ENCODE data around the gene DLG3.
A peak's percentile ranks its signal among the peaks of the same experiment; 100 is the strongest.

DLG3 gene

GRCh38 chrX:70429759-70430158 lies 14.9 kb upstream of the DLG3 start:
- Histone ChIP-seq H3K4me2 (ENCODE audit: low read depth, low read length, poor library complexity, severe bottlenecking) (no peak overlapping the region), H3K9me2 (replicated peaks; ENCODE audit: low read depth, low read length) (no peaks in the 10 kb centered on the region), H3K9ac (ENCODE audit: low read depth, low read length, poor library complexity, severe bottlenecking) (no peak overlapping the region), H3K79me2 (ENCODE audit: insufficient read depth, low read length) (no peaks in the 10 kb centered on the region), H3K4me3 (ENCODE audit: low read length, poor library complexity, severe bottlenecking) (no peak overlapping the region), H3K36me3 (ENCODE audit: insufficient read depth, low read length) (no peaks in the 10 kb centered on the region), H3K9me3 (ENCODE audit: insufficient read depth, low read depth, low read length) (no peaks in the 10 kb centered on the region), H3K27me3 (ENCODE audit: insufficient read depth, low read length, poor library complexity, severe bottlenecking) (no peaks in the 10 kb centered on the region), H3F3A (ENCODE audit: low read depth) (no peaks in the 10 kb centered on the region), H4K20me1 (ENCODE audit: insufficient read depth, low read length, poor library complexity, severe bottlenecking) (no peaks in the 10 kb centered on the region), H2AFZ (ENCODE audit: low read length) (no peak overlapping the region), H3K4me1 (ENCODE audit: insufficient read depth, low read length, poor library complexity, severe bottlenecking) (peaks cover 5% of the 10 kb centered on the region)
- TF ChIP-seq EZH2phosphoT487 (IDR thresholded peaks at IDR 0.05; ENCODE audit: borderline replicate concordance) = no peak
- TF ChIP-seq, protein P1, sequence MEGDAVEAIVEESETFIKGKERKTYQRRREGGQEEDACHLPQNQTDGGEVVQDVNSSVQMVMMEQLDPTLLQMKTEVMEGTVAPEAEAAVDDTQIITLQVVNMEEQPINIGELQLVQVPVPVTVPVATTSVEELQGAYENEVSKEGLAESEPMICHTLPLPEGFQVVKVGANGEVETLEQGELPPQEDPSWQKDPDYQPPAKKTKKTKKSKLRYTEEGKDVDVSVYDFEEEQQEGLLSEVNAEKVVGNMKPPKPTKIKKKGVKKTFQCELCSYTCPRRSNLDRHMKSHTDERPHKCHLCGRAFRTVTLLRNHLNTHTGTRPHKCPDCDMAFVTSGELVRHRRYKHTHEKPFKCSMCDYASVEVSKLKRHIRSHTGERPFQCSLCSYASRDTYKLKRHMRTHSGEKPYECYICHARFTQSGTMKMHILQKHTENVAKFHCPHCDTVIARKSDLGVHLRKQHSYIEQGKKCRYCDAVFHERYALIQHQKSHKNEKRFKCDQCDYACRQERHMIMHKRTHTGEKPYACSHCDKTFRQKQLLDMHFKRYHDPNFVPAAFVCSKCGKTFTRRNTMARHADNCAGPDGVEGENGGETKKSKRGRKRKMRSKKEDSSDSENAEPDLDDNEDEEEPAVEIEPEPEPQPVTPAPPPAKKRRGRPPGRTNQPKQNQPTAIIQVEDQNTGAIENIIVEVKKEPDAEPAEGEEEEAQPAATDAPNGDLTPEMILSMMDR (conservative IDR thresholded peaks at IDR 0.05; ENCODE audit: low read length) = no peak

- Histone ChIP-seq H3K4me2 (ENCODE audit: low read depth, low read length, poor library complexity, severe bottlenecking) (peak overlapping the region; percentile 80), H3K9me2 (replicated peaks; ENCODE audit: low read depth, low read length) (no peaks in the 10 kb centered on the region), H3K79me2 (ENCODE audit: insufficient read depth, low read length) (no peaks in the 10 kb centered on the region), H3K36me3 (ENCODE audit: insufficient read depth, low read length) (no peaks in the 10 kb centered on the region), H3K4me1 (ENCODE audit: insufficient read depth, low read length, poor library complexity, severe bottlenecking) (peaks cover 5% of the 10 kb centered on the region), H4K20me1 (ENCODE audit: insufficient read depth, low read length, poor library complexity, severe bottlenecking) (no peaks in the 10 kb centered on the region), H3K27me3 (ENCODE audit: insufficient read depth, low read length, poor library complexity, severe bottlenecking) (no peaks in the 10 kb centered on the region), H3K9me3 (ENCODE audit: insufficient read depth, low read depth, low read length) (no peaks in the 10 kb centered on the region), H3F3A (ENCODE audit: low read depth) (no peaks in the 10 kb centered on the region), H2AFZ (ENCODE audit: low read length) (peak overlapping the region; percentile 98), H3K9ac (ENCODE audit: low read depth, low read length, poor library complexity, severe bottlenecking) (peak overlapping the region; percentile 81), H3K4me3 (ENCODE audit: low read length, poor library complexity, severe bottlenecking) (peak overlapping the region; percentile 86)
- TF ChIP-seq, protein P1 (conservative IDR thresholded peaks at IDR 0.05; ENCODE audit: low read length) = no peak
- no peak for TF ChIP-seq EZH2phosphoT487 (IDR thresholded peaks at IDR 0.05; ENCODE audit: borderline replicate concordance)
These were observed 11.4 kb upstream of the DLG3 start for GRCh38 chrX:70432936-70433847.

- no peaks in the 10 kb centered on the region for H3K36me3 ChIP-seq (ENCODE audit: insufficient read depth, low read length)
- H3K9ac ChIP-seq (ENCODE audit: low read depth, low read length, poor library complexity, severe bottlenecking) = peak overlapping the region; percentile 81
- no peaks in the 10 kb centered on the region for H3K9me2 ChIP-seq (replicated peaks; ENCODE audit: low read depth, low read length)
- no peaks in the 10 kb centered on the region for H3K27me3 ChIP-seq (ENCODE audit: insufficient read depth, low read length, poor library complexity, severe bottlenecking)
- no peak for TF ChIP-seq EZH2phosphoT487 (IDR thresholded peaks at IDR 0.05; ENCODE audit: borderline replicate concordance)
- TF ChIP-seq, protein P1 (conservative IDR thresholded peaks at IDR 0.05; ENCODE audit: low read length) = peak; percentile 56
- peak overlapping the region; percentile 86 for H3K4me3 ChIP-seq (ENCODE audit: low read length, poor library complexity, severe bottlenecking)
- peak overlapping the region; percentile 80 for H3K4me2 ChIP-seq (ENCODE audit: low read depth, low read length, poor library complexity, severe bottlenecking)
- peak overlapping the region; percentile 98 for H2AFZ ChIP-seq (ENCODE audit: low read length)
- H3F3A ChIP-seq (ENCODE audit: low read depth) = no peaks in the 10 kb centered on the region
- peaks cover 9% of the 10 kb centered on the region for H3K4me1 ChIP-seq (ENCODE audit: insufficient read depth, low read length, poor library complexity, severe bottlenecking)
- H4K20me1 ChIP-seq (ENCODE audit: insufficient read depth, low read length, poor library complexity, severe bottlenecking) = no peaks in the 10 kb centered on the region
- no peaks in the 10 kb centered on the region for H3K79me2 ChIP-seq (ENCODE audit: insufficient read depth, low read length)
- H3K9me3 ChIP-seq (ENCODE audit: insufficient read depth, low read depth, low read length) = no peaks in the 10 kb centered on the region
These were observed 10.7 kb upstream of the DLG3 start for GRCh38 chrX:70433848-70434351.
